Activated CD8-positive, alpha-beta memory T cell treated with anti-CD3 and anti-CD28 coated beads, Interleukin-2, amount 10 ng/mL, durations not matched to agents 7 days and 5 days (primary cell): ENCODE data around the gene TENM4. TPM values are rescaled to one million over a fixed set of nuclear protein-coding genes. Genes with fewer than 3 reads are reported as not detected.

ENCODE experiments used
- ATAC-seq: fragments of 150-1000 bp; cut with Tn5 transposase; one replicate; pipeline ENCODE4 v1.10.0; 2021; ENCODE audit warnings: moderate library complexity
- CTCF ChIA-PET: fragments of 350-600 bp; sonication (Branson Sonifier 250); formaldehyde crosslinking; loops from one replicate; lab custom pipeline; 2021; ENCODE audit warnings: antibody characterized with exemption; lab: Charles Lee
- DNase-seq: peaks from one replicate; pipeline ENCODE4 v3.0.0-alpha.2; 2020
- H3K27ac Mint-ChIP-seq: one replicate; pipeline ENCODE4 v1.8.0; 2021; ENCODE audit warnings: mild to moderate bottlenecking, mixed read lengths
- H3K27me3 Mint-ChIP-seq: one replicate; pipeline ENCODE4 v1.8.0; 2021; ENCODE audit warnings: mixed read lengths
- H3K36me3 Mint-ChIP-seq: one replicate; pipeline ENCODE4 v1.8.0; 2021; ENCODE audit warnings: mild to moderate bottlenecking, mixed read lengths
- H3K4me1 Mint-ChIP-seq: one replicate; pipeline ENCODE4 v1.8.0; 2021; ENCODE audit warnings: mixed read lengths
- H3K4me3 Mint-ChIP-seq: one replicate; pipeline ENCODE4 v1.8.0; 2021; ENCODE audit warnings: mild to moderate bottlenecking, moderate library complexity, mixed read lengths
- H3K9me3 Mint-ChIP-seq: one replicate; pipeline ENCODE4 v1.8.0; 2022; ENCODE audit warnings: low read depth, mixed read lengths
- total RNA-seq, 2 experiments: library from RNA; stranded (reverse); gene quantifications; one replicate each; pipeline ENCODE4 v1.2.3, GENCODE V29; 2021

The TENM4 gene
- total RNA-seq, 2 experiments from 2014 or later = not detected

- no peaks in the 10 kb centered on the region for H3K4me1 Mint-ChIP-seq
- H3K27me3 Mint-ChIP-seq = no peaks in the 10 kb centered on the region
- H3K36me3 Mint-ChIP-seq = no peaks in the 10 kb centered on the region
- H3K4me3 Mint-ChIP-seq = no peak overlapping the region
- CTCF ChIA-PET = interaction anchor here (1.3 kb wide), 1 partner anchor 10 kb away, joined by 7 read pairs; no protein-coding TSS in a partner anchor
- no peaks in the 10 kb centered on the region for H3K9me3 Mint-ChIP-seq
- no peak overlapping the region for H3K27ac Mint-ChIP-seq
- DNase-seq (peak; percentile 14), ATAC-seq (no peak)
These were observed 784.5 kb downstream of the TENM4 start for GRCh38 chr11:78656327-78656726.

DNA sequence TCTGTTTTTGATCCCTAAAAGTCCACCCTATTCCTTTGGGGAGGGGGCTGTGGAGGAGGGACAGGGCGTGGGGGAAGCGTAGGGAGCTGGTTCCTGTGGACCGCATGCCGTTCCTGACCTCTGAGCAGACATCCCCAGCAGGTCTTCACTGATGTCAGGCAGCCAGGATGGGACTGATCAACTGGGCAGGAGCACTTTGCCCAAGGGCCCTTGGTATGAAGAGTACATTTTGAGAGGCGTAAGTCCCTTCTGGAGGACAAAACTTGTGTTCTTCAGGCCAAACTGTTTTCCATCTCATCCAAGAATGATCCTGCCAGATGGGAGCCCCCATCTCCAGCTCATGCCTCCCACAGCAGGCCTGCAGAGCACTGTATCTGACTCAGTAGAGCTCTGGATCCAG lies 785.3 kb downstream of the TENM4 start:
- DNase-seq (peak; percentile 19), ATAC-seq (no peak)
- Mint-ChIP-seq H3K4me1 (no peaks in the 10 kb centered on the region), H3K36me3 (no peaks in the 10 kb centered on the region), H3K27me3 (no peaks in the 10 kb centered on the region), H3K9me3 (no peaks in the 10 kb centered on the region), H3K4me3 (no peak overlapping the region), H3K27ac (no peak overlapping the region)
- CTCF ChIA-PET = interaction anchor here (1.3 kb wide), 1 partner anchor 9 kb away, joined by 7 read pairs; no protein-coding TSS in a partner anchor

DNA sequence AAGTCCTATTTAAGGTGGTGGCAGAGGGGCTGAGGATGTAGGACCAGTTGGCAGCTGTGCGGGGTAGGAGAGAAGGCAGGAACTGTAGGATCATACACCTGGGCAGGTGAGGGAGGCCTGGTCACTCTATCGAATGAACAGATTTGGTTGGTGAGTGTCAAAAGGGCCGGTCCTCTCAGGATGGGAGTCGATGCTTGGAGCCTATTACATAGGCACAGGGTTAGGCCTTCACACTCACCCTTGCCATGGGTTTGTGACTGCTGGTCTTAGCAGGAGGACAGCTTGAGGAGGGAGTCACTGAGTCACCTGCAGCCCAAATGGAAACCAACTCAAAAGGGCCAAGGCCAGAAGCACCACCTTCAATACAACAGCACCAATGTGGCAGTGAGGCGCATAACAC lies 786.0 kb downstream of the TENM4 start:
- Mint-ChIP-seq H3K27ac (no peak overlapping the region), H3K9me3 (no peaks in the 10 kb centered on the region), H3K36me3 (no peaks in the 10 kb centered on the region), H3K27me3 (no peaks in the 10 kb centered on the region), H3K4me3 (no peak overlapping the region), H3K4me1 (no peaks in the 10 kb centered on the region)
- no peak for ATAC-seq
- CTCF ChIA-PET = interaction anchor here (1.1 kb wide), 1 partner anchor 10 kb away, joined by 3 read pairs; no protein-coding TSS in a partner anchor
- no peak for DNase-seq

GRCh38 chr11:78654071-78654470 lies 786.8 kb downstream of the TENM4 start:
- Mint-ChIP-seq H3K27me3 (no peaks in the 10 kb centered on the region), H3K27ac (no peak overlapping the region), H3K4me1 (no peaks in the 10 kb centered on the region), H3K9me3 (no peaks in the 10 kb centered on the region), H3K36me3 (no peaks in the 10 kb centered on the region), H3K4me3 (no peak overlapping the region)
- ATAC-seq (no peak), DNase-seq (peak; percentile 22)
- CTCF ChIA-PET = interaction anchor here (1.1 kb wide), 1 partner anchor 9 kb away, joined by 3 read pairs; no protein-coding TSS in a partner anchor

DNA sequence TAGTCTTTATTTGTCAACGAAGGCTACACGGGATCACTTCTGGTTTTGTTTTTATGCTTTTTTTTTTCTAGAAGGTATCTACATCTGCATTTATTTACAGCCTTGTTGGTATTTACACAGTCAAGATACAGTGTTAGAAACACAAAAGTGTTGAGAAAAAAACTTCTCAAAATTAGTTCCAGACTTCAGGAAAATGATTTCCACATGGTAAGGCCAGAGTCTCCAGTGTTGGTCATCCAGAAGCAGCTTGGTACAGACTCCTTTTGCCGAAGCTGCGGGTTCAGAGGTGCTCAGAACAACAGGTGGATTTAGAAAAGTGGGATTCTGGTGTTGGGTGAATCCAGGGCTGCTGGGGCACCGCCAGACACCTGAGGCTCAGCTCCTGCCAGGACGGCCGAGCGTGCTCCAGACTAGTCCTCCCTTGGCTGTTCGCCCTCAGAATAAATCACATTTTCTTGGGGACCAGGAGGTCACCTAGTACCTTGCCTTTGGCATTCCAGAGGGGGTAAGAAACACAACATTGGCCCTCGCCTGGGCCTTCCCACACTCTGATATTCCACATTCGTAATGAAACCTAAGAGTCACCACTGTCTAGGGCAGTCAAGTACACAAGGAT lies 787.4 kb downstream of the TENM4 start:
- no peaks in the 10 kb centered on the region for H3K27me3 Mint-ChIP-seq
- CTCF ChIA-PET = interaction anchor here (1.1 kb wide), 1 partner anchor 8 kb away, joined by 3 read pairs; no protein-coding TSS in a partner anchor
- H3K9me3 Mint-ChIP-seq = no peaks in the 10 kb centered on the region
- H3K4me1 Mint-ChIP-seq = no peaks in the 10 kb centered on the region
- no peak overlapping the region for H3K27ac Mint-ChIP-seq
- H3K4me3 Mint-ChIP-seq = no peak overlapping the region
- ATAC-seq (no peak), DNase-seq (peak; percentile 15)
- H3K36me3 Mint-ChIP-seq = no peaks in the 10 kb centered on the region

DNA sequence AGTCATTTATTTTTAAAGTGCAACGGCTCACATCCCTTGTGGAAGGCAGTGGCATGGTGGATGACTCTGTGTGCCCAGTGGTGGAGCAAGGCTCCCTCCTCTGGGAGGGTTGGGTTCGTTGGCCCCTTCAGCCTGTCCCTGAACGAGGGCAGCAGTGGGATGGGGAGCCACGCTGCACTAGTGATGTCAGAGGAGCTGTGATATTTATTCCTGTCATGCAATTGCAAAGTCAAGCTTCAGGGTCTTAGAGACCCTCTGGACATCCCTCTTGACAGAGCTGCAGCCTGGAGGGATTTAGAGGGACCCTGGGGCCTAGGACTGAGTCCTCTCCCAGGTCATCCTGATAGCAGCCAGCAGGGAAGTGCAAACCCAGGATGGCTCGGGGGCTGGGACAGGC lies 788.0 kb downstream of the TENM4 start:
- no peak overlapping the region for H3K4me3 Mint-ChIP-seq
- CTCF ChIA-PET = no interaction called here
- peak; percentile 33 for DNase-seq
- no peaks in the 10 kb centered on the region for H3K36me3 Mint-ChIP-seq
- H3K27ac Mint-ChIP-seq = no peak overlapping the region
- H3K9me3 Mint-ChIP-seq = no peaks in the 10 kb centered on the region
- no peak for ATAC-seq
- H3K4me1 Mint-ChIP-seq = no peaks in the 10 kb centered on the region
- no peaks in the 10 kb centered on the region for H3K27me3 Mint-ChIP-seq

DNA sequence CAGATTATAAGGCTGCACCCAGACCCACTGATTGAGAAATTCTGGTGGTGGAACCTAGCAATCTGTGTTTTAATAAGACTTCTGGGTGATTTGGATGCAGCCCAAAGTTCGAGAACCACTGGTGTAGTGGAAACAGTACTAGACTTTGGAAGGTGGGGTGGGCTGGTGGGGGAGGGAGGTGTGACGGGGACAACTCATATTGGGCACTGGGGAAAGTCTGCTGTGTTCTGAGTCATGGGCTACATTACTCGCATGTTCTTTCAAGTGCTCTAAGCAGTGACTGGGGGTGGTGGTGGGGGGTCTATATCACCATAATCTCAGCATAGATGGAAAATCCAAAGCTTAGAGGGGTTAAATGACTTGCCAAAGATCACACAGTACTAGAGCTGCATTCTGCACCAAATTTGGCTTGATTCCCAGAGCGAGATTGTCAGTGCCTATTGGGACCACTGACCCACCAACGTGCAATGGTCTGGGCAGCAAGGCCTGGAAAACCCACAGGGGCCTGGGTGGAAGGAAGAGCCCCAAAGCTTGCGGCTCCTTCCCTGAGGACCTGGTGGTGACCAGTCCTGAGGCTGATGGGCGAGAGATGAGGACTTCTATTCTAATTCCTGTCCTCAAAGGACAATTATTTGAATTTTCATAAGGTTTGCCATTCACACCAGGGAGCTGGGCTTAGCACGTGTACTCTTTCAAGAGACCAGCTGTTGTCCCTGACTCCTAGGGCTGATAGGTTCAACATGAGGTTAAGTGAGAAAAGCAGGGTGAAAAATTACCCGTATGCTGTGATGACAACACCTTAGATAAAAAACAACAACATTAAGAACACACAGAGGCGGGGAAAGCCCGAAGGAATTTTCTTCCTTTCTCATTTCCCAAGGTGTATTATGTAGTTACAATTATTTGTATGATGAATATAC lies 788.6 kb downstream of the TENM4 start:
- Mint-ChIP-seq H3K27me3 (no peaks in the 10 kb centered on the region), H3K9me3 (no peaks in the 10 kb centered on the region), H3K4me1 (no peaks in the 10 kb centered on the region), H3K36me3 (no peaks in the 10 kb centered on the region), H3K27ac (no peak overlapping the region), H3K4me3 (no peak overlapping the region)
- CTCF ChIA-PET = no interaction called here
- DNase-seq (peak; percentile 21), ATAC-seq (no peak)

DNA sequence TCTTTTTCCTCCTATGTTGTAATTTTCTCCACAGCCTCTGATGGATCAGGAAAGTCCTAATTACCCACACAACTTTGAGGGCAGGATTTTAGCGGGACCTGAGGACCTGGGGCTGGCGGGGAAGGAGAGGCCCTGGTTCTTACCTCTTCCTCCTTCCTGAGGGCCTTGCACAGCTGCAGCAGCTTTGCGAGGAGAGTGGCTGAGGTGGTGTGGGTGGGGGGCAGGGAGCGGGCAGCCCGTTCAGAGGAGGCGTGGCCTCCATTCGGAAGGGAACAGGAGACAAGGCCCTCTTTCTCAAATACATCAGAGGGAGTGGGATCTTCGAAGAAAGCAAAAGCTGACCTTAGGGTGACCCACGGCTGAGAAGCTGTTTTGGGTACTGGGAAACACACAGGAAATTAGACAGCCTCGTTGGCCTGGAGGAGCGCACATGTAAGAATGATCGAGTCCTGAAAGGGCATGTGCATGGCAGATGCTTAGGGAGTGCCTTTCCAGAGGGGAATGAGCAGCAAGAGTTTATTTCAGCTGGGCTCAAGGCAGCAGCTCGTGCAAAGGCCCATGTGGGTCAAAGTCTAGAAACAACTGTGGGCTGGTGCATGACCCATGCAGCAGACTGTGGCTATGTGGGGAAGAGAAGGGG lies 789.6 kb downstream of the TENM4 start:
- ATAC-seq (no peak), DNase-seq (peak; percentile 33)
- no peaks in the 10 kb centered on the region for H3K36me3 Mint-ChIP-seq
- CTCF ChIA-PET = no interaction called here
- no peaks in the 10 kb centered on the region for H3K27me3 Mint-ChIP-seq
- H3K9me3 Mint-ChIP-seq = no peaks in the 10 kb centered on the region
- H3K4me1 Mint-ChIP-seq = peaks cover 4% of the 10 kb centered on the region
- no peak overlapping the region for H3K4me3 Mint-ChIP-seq
- H3K27ac Mint-ChIP-seq = no peak overlapping the region

DNA sequence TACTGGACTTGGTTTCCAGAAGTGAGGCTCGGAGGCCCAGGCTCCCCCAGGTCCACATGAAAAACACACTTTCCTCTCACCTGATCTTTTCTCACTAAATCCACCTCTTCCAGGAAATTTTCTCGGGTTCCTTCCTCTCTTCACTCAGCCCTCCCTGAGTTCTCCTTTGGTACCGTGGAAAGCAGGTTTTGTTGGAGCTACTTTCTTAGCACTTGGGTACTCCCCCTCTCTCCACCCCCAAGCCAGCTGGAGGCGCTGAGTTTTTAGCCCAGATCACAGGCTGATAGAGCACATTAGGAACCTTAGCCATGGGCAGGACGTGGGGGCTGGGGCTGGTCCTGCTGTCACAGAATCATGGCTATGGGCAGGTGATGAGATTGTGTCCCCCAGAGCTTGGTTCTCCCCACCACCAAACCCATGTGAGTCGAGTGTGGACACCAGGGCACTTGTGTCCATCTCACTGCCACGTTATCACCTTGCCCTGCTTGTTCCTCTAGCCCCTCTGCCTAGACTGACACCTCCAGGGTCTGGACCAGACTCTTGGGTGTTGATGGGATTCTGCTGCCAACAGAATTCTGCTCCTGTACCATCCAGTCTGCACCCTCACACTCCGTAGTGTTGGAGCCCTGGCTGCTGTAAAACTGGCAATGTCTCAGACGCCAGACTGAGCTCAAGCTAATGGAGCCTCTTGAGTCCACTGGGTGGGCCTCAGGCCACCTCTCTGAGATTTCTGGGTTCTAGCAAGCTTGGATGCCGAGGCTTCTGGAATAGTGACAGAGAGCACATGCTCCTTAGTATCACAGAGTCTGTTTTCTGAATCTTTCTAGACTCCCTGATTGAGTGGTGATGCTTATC lies 791.2 kb downstream of the TENM4 start:
- DNase-seq = peak; percentile 31
- Mint-ChIP-seq H3K4me1 (peaks cover 9% of the 10 kb centered on the region), H3K27me3 (no peaks in the 10 kb centered on the region), H3K36me3 (no peaks in the 10 kb centered on the region), H3K4me3 (no peak overlapping the region), H3K27ac (no peak overlapping the region), H3K9me3 (no peaks in the 10 kb centered on the region)
- no peak for ATAC-seq
- CTCF ChIA-PET = no interaction called here

- Mint-ChIP-seq H3K4me1 (peaks cover 11% of the 10 kb centered on the region), H3K27me3 (no peaks in the 10 kb centered on the region), H3K4me3 (no peak overlapping the region), H3K36me3 (no peaks in the 10 kb centered on the region), H3K27ac (no peak overlapping the region), H3K9me3 (no peaks in the 10 kb centered on the region)
- no peak for ATAC-seq
- DNase-seq = peak; percentile 37
- CTCF ChIA-PET = interaction anchor here (0.6 to 5.5 kb wide), 3 partner anchors 67 to 452 kb away, joined by 3 to 48 read pairs (median 30); no protein-coding TSS in a partner anchor
These were observed 792.6 kb downstream of the TENM4 start for GRCh38 chr11:78647986-78648875.

DNA sequence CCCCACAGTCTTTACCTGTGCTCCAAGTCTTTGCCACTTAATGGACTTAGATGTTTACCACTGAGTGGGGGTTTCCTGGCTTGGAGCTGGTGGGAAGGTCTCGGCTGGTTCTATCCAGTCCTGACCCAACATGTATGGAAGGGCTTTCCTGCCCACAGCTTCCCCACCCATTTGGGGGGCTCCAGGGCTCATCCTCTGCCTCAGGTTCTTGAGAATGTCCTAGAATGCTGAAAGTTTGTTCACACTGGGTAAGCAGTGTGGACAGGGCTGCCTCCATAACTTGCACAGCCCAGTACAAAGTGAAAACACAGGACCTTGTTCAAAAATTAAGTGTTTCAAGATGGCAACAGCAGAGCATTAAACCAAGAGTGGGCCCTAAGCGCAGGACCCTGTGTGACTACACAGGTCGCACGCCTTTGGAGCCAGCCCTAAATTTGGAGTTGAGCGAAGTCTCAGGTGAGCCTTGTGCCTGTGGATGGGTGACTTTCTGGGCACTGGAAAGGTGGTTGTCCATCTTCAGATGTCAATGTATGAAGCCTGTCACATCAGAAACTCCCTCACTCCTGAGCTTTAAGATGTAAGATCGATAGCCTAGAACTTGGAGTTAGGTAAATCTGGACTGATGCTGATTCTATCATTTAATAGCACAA lies 793.4 kb downstream of the TENM4 start:
- no peak overlapping the region for H3K27ac Mint-ChIP-seq
- peaks cover 17% of the 10 kb centered on the region for H3K4me1 Mint-ChIP-seq
- no peak overlapping the region for H3K4me3 Mint-ChIP-seq
- CTCF ChIA-PET = interaction anchor here (1.0 to 5.5 kb wide), 7 partner anchors 8 to 920 kb away, joined by 3 to 48 read pairs (median 7); no protein-coding TSS in a partner anchor
- no peaks in the 10 kb centered on the region for H3K27me3 Mint-ChIP-seq
- DNase-seq (peak; percentile 31), ATAC-seq (no peak)
- H3K36me3 Mint-ChIP-seq = no peaks in the 10 kb centered on the region
- no peaks in the 10 kb centered on the region for H3K9me3 Mint-ChIP-seq
